ENCODE results near the gene FGF14. TPM values are rescaled to one million over a fixed set of nuclear protein-coding genes. Genes with fewer than 3 reads are reported as not detected.

FGF14 gene
- total and polyA plus RNA-seq, 2 experiments from 2014 or later, result 0.73 TPM; not detected in 1

DNA sequence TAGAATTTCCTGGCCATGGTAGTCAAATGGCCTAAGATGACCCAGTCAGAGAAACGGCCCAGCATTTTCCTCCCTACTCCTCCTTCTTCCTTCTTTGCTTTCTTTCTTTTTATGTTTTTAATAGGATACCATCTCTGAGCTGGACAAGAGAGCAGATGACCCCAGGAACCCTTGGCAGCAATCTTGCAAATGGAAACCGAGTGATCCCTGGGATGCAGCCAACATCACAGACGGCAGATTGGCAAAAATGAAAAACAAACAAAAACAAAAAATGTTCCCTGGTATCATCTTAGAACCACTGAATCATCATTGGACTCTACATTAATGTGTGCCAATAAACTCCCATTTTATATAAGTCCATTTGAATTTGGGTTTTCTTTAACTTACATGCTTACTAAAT, 424.4 kb downstream of the FGF14 start:
- Histone ChIP-seq H3K9me2 (replicated peaks; ENCODE audit: insufficient read depth) (no peaks in the 10 kb centered on the region), H3K4me1 (ENCODE audit: insufficient read depth) (no peaks in the 10 kb centered on the region), H3K79me2 (no peaks in the 10 kb centered on the region), H3K9me3 (ENCODE audit: low read depth) (no peaks in the 10 kb centered on the region), H3K27ac (no peak overlapping the region), H3K27me3 (no peaks in the 10 kb centered on the region), H2AFZ (no peak overlapping the region), H3K36me3 (replicated peaks; ENCODE audit: insufficient read depth, low read depth) (no peaks in the 10 kb centered on the region), H4K20me1 (ENCODE audit: insufficient read depth, poor library complexity, severe bottlenecking) (no peaks in the 10 kb centered on the region), H3K4me2 (no peak overlapping the region), H3K4me3 (no peak overlapping the region)
- TF ChIP-seq EZH2 (IDR thresholded peaks at IDR 0.05; ENCODE audit: borderline replicate concordance) (no peak), EZH2phosphoT487 (IDR thresholded peaks at IDR 0.05; ENCODE audit: low read depth, severe bottlenecking, unreplicated experiment) (no peak)
- TF ChIP-seq, protein P1, sequence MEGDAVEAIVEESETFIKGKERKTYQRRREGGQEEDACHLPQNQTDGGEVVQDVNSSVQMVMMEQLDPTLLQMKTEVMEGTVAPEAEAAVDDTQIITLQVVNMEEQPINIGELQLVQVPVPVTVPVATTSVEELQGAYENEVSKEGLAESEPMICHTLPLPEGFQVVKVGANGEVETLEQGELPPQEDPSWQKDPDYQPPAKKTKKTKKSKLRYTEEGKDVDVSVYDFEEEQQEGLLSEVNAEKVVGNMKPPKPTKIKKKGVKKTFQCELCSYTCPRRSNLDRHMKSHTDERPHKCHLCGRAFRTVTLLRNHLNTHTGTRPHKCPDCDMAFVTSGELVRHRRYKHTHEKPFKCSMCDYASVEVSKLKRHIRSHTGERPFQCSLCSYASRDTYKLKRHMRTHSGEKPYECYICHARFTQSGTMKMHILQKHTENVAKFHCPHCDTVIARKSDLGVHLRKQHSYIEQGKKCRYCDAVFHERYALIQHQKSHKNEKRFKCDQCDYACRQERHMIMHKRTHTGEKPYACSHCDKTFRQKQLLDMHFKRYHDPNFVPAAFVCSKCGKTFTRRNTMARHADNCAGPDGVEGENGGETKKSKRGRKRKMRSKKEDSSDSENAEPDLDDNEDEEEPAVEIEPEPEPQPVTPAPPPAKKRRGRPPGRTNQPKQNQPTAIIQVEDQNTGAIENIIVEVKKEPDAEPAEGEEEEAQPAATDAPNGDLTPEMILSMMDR (IDR thresholded peaks at IDR 0.05; ENCODE audit: poor library complexity), result no peak
- DNase-seq (ENCODE audit: low spot score), result no peak
- 75% methylated on average over 3 of the region's 3 CpGs for WGBS (ENCODE audit: low lambda C conversion rate, missing lambda C conversion rate)

DNA sequence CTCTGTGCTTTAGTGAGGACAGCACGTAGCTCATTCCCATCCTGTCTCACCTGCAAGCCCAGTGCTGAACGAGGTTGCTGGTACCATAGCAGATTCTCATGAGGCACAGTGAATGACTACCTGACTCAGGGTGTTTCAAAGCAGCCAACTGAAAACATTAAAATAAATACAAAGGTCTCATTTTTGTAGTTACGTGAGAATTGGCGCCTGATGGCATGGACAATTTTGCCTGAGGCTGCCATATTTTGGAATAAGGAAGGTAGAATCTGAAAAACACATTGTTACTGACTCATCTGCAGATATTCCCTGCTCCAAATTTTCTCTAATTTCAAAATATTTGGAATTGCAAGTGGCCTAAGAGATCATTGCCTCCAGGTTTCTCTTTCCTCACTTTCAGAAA, 429.7 kb downstream of the FGF14 start:
- no peaks in the 10 kb centered on the region for H3K4me1 ChIP-seq (ENCODE audit: insufficient read depth)
- no peaks in the 10 kb centered on the region for H3K36me3 ChIP-seq (replicated peaks; ENCODE audit: insufficient read depth, low read depth)
- WGBS (ENCODE audit: low lambda C conversion rate, missing lambda C conversion rate), result 82% methylated on average over 4 of the region's 4 CpGs
- TF ChIP-seq EZH2phosphoT487 (IDR thresholded peaks at IDR 0.05; ENCODE audit: low read depth, severe bottlenecking, unreplicated experiment) (no peak), EZH2 (IDR thresholded peaks at IDR 0.05; ENCODE audit: borderline replicate concordance) (no peak)
- TF ChIP-seq, protein P1 (IDR thresholded peaks at IDR 0.05; ENCODE audit: poor library complexity), result no peak
- H3K79me2 ChIP-seq, result no peaks in the 10 kb centered on the region
- H3K9me2 ChIP-seq (replicated peaks; ENCODE audit: insufficient read depth), result no peaks in the 10 kb centered on the region
- DNase-seq (ENCODE audit: low spot score), result no peak
- H3K27ac ChIP-seq, result no peak overlapping the region
- no peak overlapping the region for H3K4me3 ChIP-seq
- no peak overlapping the region for H2AFZ ChIP-seq
- H3K4me2 ChIP-seq, result no peak overlapping the region
- no peaks in the 10 kb centered on the region for H3K9me3 ChIP-seq (ENCODE audit: low read depth)
- no peaks in the 10 kb centered on the region for H4K20me1 ChIP-seq (ENCODE audit: insufficient read depth, poor library complexity, severe bottlenecking)
- H3K27me3 ChIP-seq, result no peaks in the 10 kb centered on the region

DNA sequence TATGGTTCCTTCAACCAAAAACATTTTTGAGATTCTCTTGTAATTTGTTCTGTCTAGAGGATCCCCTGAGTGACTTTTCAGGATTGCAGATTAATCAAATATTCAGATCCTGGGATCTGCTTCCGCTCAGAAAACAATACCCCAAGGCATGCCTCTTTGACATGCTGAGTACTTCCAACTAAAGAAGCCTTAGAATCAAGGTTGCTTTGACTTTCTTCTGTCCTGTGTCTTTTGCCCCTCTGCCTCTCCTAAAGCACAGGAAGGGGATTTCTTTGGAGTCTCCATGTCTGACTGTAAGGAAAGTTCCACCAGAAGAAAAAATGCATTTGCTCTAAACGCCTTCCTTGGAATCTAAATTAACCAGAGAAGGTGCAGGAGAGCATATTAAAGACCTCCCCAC, 431.5 kb downstream of the FGF14 start:
- Histone ChIP-seq H3K9me2 (replicated peaks; ENCODE audit: insufficient read depth) (no peaks in the 10 kb centered on the region), H3K4me1 (ENCODE audit: insufficient read depth) (no peaks in the 10 kb centered on the region), H3K4me3 (no peak overlapping the region), H3K36me3 (replicated peaks; ENCODE audit: insufficient read depth, low read depth) (no peaks in the 10 kb centered on the region), H2AFZ (no peak overlapping the region), H3K9me3 (ENCODE audit: low read depth) (no peaks in the 10 kb centered on the region), H3K4me2 (no peak overlapping the region), H4K20me1 (ENCODE audit: insufficient read depth, poor library complexity, severe bottlenecking) (no peaks in the 10 kb centered on the region), H3K79me2 (no peaks in the 10 kb centered on the region), H3K27ac (no peak overlapping the region), H3K27me3 (no peaks in the 10 kb centered on the region)
- TF ChIP-seq, protein P1 (IDR thresholded peaks at IDR 0.05; ENCODE audit: poor library complexity), result no peak
- TF ChIP-seq EZH2phosphoT487 (IDR thresholded peaks at IDR 0.05; ENCODE audit: low read depth, severe bottlenecking, unreplicated experiment) (no peak), EZH2 (IDR thresholded peaks at IDR 0.05; ENCODE audit: borderline replicate concordance) (no peak)
- no peak for DNase-seq (ENCODE audit: low spot score)
- WGBS (ENCODE audit: low lambda C conversion rate, missing lambda C conversion rate), result 51% methylated on average over 2 of the region's 2 CpGs

DNA sequence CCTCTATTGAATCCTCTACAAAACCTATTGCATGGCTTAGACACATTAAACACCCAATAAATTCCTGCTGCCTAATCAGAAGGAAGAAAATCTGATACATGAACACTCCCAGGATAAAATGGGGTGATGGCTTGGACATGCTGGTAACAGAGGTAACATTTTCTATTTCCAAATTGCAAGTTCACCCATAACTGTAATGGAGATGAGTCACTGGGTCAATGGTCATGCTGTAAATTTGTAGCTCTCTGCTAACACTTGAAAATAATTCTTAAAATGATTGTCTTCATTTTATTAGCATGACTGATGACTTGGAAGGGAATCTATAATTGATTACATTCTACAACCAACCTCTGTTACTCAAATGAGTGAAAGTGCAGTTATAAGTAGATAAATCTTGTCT, 434.1 kb downstream of the FGF14 start:
- H3K4me2 ChIP-seq, result no peak overlapping the region

More for the DNA sequence above, 434.1 kb downstream of the FGF14 start:
- Histone ChIP-seq H3K4me3 (no peak overlapping the region), H3K27ac (no peak overlapping the region), H3K79me2 (no peaks in the 10 kb centered on the region), H2AFZ (no peak overlapping the region), H3K4me1 (ENCODE audit: insufficient read depth) (no peaks in the 10 kb centered on the region), H4K20me1 (ENCODE audit: insufficient read depth, poor library complexity, severe bottlenecking) (no peaks in the 10 kb centered on the region), H3K27me3 (no peaks in the 10 kb centered on the region), H3K36me3 (replicated peaks; ENCODE audit: insufficient read depth, low read depth) (no peaks in the 10 kb centered on the region), H3K9me3 (ENCODE audit: low read depth) (no peaks in the 10 kb centered on the region), H3K9me2 (replicated peaks; ENCODE audit: insufficient read depth) (no peaks in the 10 kb centered on the region)
- DNase-seq (ENCODE audit: low spot score), result no peak
- no peak for TF ChIP-seq EZH2 (IDR thresholded peaks at IDR 0.05; ENCODE audit: borderline replicate concordance)
- TF ChIP-seq, protein P1 (IDR thresholded peaks at IDR 0.05; ENCODE audit: poor library complexity), result no peak
